ENCODE results near the gene WWOX.
A peak's percentile ranks its signal among the peaks of the same experiment; 100 is the strongest.

Gene WWOX

DNA sequence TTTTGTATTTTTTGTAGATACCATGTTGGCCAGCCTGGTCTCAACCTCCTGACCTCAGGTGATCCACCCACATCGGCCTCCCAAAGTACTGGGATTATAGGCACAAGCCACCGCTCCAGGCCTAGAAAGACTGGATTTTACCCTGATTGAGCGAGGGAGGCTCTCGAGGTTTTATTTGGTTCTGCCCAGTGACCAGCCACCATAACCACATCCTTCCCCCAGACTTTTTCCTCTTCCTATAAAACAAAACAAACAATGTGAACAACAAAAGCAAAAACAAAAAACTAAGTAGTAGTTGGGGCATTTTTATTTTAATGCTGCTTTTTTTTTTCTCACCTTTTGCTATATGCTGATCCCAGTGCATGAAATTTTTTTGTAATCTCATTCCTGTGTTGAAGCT is 991.5 kb downstream of the WWOX start:
- DNase-seq (ENCODE audit: low spot score): no peak
- peaks cover 49% of the 10 kb centered on the region for H3K4me1 Mint-ChIP-seq (ENCODE audit: low read depth)
- H3K36me3 Mint-ChIP-seq (ENCODE audit: low read depth): peaks cover 4% of the 10 kb centered on the region
- H3K27me3 Mint-ChIP-seq (ENCODE audit: low read depth): peaks cover 5% of the 10 kb centered on the region
- H3K4me3 Mint-ChIP-seq: peak overlapping the region; percentile 62
- peaks cover 4% of the 10 kb centered on the region for H3K9me3 Mint-ChIP-seq
- no peak overlapping the region for H3K27ac Mint-ChIP-seq

DNA sequence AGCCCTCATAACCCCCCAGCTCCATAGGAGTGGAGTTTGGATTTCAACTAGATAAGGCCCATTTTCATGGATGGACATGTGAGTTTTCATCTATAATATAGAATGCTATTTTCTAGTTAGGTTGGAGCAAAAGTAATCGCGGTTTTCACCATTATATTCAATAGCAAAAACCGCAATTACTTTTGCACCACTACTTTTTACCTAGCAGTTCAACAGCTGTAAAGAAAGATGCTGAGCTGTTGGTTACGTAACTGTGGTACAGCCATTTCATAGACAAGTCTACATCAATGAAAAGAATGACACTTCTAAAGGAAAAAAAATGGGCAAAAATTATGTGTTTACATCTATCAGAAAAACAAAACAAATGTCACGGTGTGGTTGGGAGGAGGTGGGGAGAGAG is 993.4 kb downstream of the WWOX start:
- H3K36me3 Mint-ChIP-seq (ENCODE audit: low read depth): peaks cover 6% of the 10 kb centered on the region
- H3K9me3 Mint-ChIP-seq: peaks cover 4% of the 10 kb centered on the region
- peak overlapping the region; percentile 20 for H3K27ac Mint-ChIP-seq
- DNase-seq (ENCODE audit: low spot score): no peak
- H3K4me3 Mint-ChIP-seq: peak overlapping the region; percentile 63
- H3K27me3 Mint-ChIP-seq (ENCODE audit: low read depth): peaks cover 10% of the 10 kb centered on the region
- peaks cover 55% of the 10 kb centered on the region for H3K4me1 Mint-ChIP-seq (ENCODE audit: low read depth)

DNA sequence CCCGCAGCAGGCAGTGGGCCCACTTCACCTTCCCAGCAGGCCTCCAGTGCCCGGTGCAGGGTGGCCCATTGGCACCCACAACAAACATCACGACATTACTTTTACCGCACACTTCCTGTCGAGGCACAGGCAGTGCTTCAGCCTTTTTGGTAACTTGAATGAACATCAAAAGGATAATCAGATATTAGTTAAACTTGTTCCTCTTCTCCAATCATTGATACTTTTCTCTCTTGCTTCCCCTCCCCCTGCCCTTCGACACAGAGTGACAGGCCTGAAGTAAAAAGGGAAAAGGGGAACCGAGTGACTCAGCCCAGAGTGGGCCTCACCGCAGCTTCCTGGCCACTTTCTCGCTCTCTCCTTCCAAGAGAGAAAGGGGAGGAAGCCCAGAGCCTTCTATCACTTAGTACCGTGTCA is 994.1 kb downstream of the WWOX start:
- DNase-seq (ENCODE audit: low spot score): peak; percentile 53
- H3K36me3 Mint-ChIP-seq (ENCODE audit: low read depth): peaks cover 6% of the 10 kb centered on the region
- H3K27me3 Mint-ChIP-seq (ENCODE audit: low read depth): peaks cover 8% of the 10 kb centered on the region
- peak overlapping the region; percentile 9 for H3K27ac Mint-ChIP-seq
- H3K4me3 Mint-ChIP-seq: peak overlapping the region; percentile 44
- H3K9me3 Mint-ChIP-seq: peaks cover 4% of the 10 kb centered on the region
- H3K4me1 Mint-ChIP-seq (ENCODE audit: low read depth): peaks cover 52% of the 10 kb centered on the region

- peaks cover 29% of the 10 kb centered on the region for H3K4me1 Mint-ChIP-seq (ENCODE audit: low read depth)
- H3K36me3 Mint-ChIP-seq (ENCODE audit: low read depth): peaks cover 2% of the 10 kb centered on the region
- no peak for DNase-seq (ENCODE audit: low spot score)
- peaks cover 8% of the 10 kb centered on the region for H3K27me3 Mint-ChIP-seq (ENCODE audit: low read depth)
- no peak overlapping the region for H3K27ac Mint-ChIP-seq
- no peak overlapping the region for H3K4me3 Mint-ChIP-seq
- no peaks in the 10 kb centered on the region for H3K9me3 Mint-ChIP-seq
Measured at GRCh38 chr16:79096246-79096645, 996.8 kb downstream of the WWOX start.

GRCh38 chr16:79097166-79097565 is 997.7 kb downstream of the WWOX start:
- no peak overlapping the region for H3K4me3 Mint-ChIP-seq
- no peak overlapping the region for H3K27ac Mint-ChIP-seq
- H3K4me1 Mint-ChIP-seq (ENCODE audit: low read depth): peaks cover 28% of the 10 kb centered on the region
- peaks cover 2% of the 10 kb centered on the region for H3K36me3 Mint-ChIP-seq (ENCODE audit: low read depth)
- H3K27me3 Mint-ChIP-seq (ENCODE audit: low read depth): peaks cover 8% of the 10 kb centered on the region
- DNase-seq (ENCODE audit: low spot score): no peak
- no peaks in the 10 kb centered on the region for H3K9me3 Mint-ChIP-seq

DNA sequence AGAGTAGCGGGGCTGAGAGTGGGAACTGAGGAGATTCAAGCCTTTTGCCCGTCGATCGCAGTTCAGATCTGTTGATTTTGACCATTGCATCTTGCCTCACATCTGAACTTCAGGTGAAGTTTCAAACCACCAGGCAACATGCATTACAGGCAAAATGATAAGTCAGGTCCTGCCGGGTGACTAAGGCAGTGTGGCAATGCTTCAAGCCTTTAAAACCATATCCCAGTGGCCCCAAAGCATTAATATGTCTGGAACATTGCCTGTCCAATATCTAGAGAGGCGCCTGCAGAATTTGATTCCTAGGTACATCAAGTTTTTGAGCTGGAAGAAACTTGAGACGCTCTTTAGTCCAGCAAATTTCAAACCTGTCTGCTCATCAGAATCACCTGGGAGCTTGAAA is 998.3 kb downstream of the WWOX start:
- no peak for DNase-seq (ENCODE audit: low spot score)
- peaks cover 26% of the 10 kb centered on the region for H3K4me1 Mint-ChIP-seq (ENCODE audit: low read depth)
- H3K27ac Mint-ChIP-seq: no peak overlapping the region
- no peak overlapping the region for H3K4me3 Mint-ChIP-seq
- peaks cover 8% of the 10 kb centered on the region for H3K27me3 Mint-ChIP-seq (ENCODE audit: low read depth)
- peaks cover 2% of the 10 kb centered on the region for H3K36me3 Mint-ChIP-seq (ENCODE audit: low read depth)
- no peaks in the 10 kb centered on the region for H3K9me3 Mint-ChIP-seq

DNA sequence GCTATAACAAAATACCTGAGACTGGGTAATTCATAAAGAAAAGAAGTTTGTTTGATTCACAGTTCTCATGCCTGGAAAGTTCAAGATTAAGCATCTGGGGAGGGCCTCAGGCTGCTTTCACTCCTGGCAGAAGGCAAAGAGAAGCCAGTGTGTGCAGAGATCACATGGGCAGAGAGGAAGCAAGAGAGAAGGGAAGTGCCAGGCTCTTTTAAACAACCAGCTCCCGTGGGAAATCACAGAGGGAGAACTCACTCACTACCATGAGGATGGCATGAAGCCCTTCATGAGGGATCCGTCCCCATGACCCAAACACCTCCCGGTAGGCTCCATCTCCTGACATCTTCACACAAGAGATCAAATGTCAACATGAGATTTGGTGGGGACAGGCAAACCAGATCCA is 999.5 kb downstream of the WWOX start:
- Mint-ChIP-seq H3K4me3 (no peak overlapping the region), H3K9me3 (no peaks in the 10 kb centered on the region), H3K4me1 (ENCODE audit: low read depth) (peaks cover 17% of the 10 kb centered on the region), H3K36me3 (ENCODE audit: low read depth) (peaks cover 2% of the 10 kb centered on the region), H3K27me3 (ENCODE audit: low read depth) (peaks cover 13% of the 10 kb centered on the region), H3K27ac (no peak overlapping the region)
- DNase-seq (ENCODE audit: low spot score): no peak

- Mint-ChIP-seq H3K27ac (no peak overlapping the region), H3K4me1 (ENCODE audit: low read depth) (peaks cover 14% of the 10 kb centered on the region), H3K36me3 (ENCODE audit: low read depth) (peaks cover 2% of the 10 kb centered on the region), H3K4me3 (no peak overlapping the region), H3K9me3 (no peaks in the 10 kb centered on the region), H3K27me3 (ENCODE audit: low read depth) (peaks cover 16% of the 10 kb centered on the region)
- no peak for DNase-seq (ENCODE audit: low spot score)
Measured at GRCh38 chr16:79099716-79100115, 1000.3 kb downstream of the WWOX start.

- no peaks in the 10 kb centered on the region for H3K9me3 Mint-ChIP-seq
- no peak for DNase-seq (ENCODE audit: low spot score)
- H3K36me3 Mint-ChIP-seq (ENCODE audit: low read depth): peaks cover 2% of the 10 kb centered on the region
- H3K4me3 Mint-ChIP-seq: no peak overlapping the region
- peaks cover 14% of the 10 kb centered on the region for H3K4me1 Mint-ChIP-seq (ENCODE audit: low read depth)
- peaks cover 16% of the 10 kb centered on the region for H3K27me3 Mint-ChIP-seq (ENCODE audit: low read depth)
- no peak overlapping the region for H3K27ac Mint-ChIP-seq
Measured at GRCh38 chr16:79100447-79100846, 1001.0 kb downstream of the WWOX start.

DNA sequence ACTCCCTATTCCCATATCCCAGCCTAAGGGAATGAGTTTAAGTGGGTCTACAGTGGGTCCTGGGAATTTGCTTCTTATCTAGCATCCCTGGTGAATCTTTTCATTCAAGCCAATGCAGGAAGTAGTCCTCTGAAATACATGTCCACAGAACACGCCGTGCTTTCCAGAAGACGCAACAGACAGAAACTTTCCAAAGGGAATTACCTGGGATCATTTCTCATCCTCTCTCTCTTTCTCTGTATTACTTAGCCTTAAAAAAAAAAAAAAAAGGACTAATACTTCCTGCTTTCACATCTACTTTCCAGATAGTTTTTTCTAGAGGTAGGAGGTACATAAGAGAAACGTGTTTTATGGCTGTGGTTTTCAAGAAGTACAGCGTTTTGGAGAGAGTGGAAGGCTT is 1002.0 kb downstream of the WWOX start:
- H3K36me3 Mint-ChIP-seq (ENCODE audit: low read depth): peaks cover under 1% of the 10 kb centered on the region
- peaks cover 12% of the 10 kb centered on the region for H3K27me3 Mint-ChIP-seq (ENCODE audit: low read depth)
- no peaks in the 10 kb centered on the region for H3K9me3 Mint-ChIP-seq
- no peak for DNase-seq (ENCODE audit: low spot score)
- peaks cover 10% of the 10 kb centered on the region for H3K4me1 Mint-ChIP-seq (ENCODE audit: low read depth)
- no peak overlapping the region for H3K27ac Mint-ChIP-seq
- H3K4me3 Mint-ChIP-seq: no peak overlapping the region

DNA sequence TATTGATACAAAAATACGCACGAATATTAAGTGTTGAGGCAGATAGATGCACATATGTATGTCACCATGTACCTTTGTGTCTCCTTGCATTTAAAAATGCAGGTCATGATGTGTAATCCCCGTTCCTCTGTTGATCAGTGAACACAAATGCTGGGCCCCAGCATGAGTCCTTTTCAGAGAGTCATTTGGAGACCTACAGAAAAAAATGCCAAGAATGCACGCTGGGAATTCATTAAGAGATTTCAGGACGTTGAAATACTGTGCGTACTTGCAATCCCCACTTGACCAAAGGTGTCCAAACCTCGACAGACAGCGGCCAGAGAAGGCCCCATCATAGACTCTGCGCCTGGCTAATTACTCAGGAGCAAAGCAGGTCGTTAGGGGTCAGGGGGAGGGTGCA is 1005.1 kb downstream of the WWOX start:
- no peak overlapping the region for H3K27ac Mint-ChIP-seq
- no peaks in the 10 kb centered on the region for H3K36me3 Mint-ChIP-seq (ENCODE audit: low read depth)
- H3K4me1 Mint-ChIP-seq (ENCODE audit: low read depth): peaks cover 5% of the 10 kb centered on the region
- DNase-seq (ENCODE audit: low spot score): no peak
- no peaks in the 10 kb centered on the region for H3K9me3 Mint-ChIP-seq
- H3K4me3 Mint-ChIP-seq: no peak overlapping the region
- H3K27me3 Mint-ChIP-seq (ENCODE audit: low read depth): peaks cover 8% of the 10 kb centered on the region

DNA sequence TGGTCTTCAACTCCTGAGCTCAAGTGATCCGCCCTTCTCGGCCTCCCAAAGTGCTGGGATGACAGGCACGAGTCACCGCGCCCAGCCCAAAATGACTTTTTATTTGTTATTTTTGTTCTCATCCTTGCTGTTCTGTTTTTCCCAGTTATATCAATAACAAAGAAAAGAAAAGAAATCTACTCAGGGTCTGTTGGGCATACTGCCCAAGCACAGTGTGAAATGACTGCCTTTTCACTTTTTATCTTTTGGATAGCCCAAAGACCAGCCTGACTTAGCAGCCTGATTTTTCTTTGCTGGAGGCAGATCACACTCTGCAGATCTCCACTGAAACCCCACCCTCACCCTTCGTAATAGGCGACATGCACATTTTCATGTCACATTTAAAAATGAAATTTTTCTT is 1007.8 kb downstream of the WWOX start:
- Mint-ChIP-seq H3K4me3 (no peak overlapping the region), H3K36me3 (ENCODE audit: low read depth) (no peaks in the 10 kb centered on the region), H3K4me1 (ENCODE audit: low read depth) (peaks cover under 1% of the 10 kb centered on the region), H3K27me3 (ENCODE audit: low read depth) (peaks cover 11% of the 10 kb centered on the region), H3K9me3 (no peaks in the 10 kb centered on the region), H3K27ac (no peak overlapping the region)
- no peak for DNase-seq (ENCODE audit: low spot score)

DNA sequence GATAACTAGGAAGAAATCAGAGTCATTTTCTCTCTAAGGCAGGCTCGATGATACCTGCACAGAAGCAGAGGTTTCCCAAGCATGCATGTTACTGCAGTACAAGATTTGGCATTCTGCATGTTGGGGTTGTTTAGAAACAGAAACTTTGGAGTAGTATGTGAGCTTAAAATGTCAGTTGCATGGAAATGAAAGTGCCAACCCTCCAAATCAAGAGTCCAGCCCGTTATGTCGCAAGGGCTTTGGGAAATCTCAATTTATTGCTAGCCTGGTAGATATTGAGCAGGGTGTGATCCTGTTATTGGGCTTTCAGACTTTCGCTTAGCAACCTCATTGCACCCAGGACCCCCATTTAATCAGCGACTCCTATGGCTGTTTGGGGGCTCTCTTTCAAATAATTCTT is 1010.3 kb downstream of the WWOX start:
- DNase-seq (ENCODE audit: low spot score): no peak
- no peaks in the 10 kb centered on the region for H3K9me3 Mint-ChIP-seq
- peaks cover 5% of the 10 kb centered on the region for H3K27me3 Mint-ChIP-seq (ENCODE audit: low read depth)
- no peaks in the 10 kb centered on the region for H3K4me1 Mint-ChIP-seq (ENCODE audit: low read depth)
- H3K27ac Mint-ChIP-seq: no peak overlapping the region
- no peaks in the 10 kb centered on the region for H3K36me3 Mint-ChIP-seq (ENCODE audit: low read depth)
- no peak overlapping the region for H3K4me3 Mint-ChIP-seq

DNA sequence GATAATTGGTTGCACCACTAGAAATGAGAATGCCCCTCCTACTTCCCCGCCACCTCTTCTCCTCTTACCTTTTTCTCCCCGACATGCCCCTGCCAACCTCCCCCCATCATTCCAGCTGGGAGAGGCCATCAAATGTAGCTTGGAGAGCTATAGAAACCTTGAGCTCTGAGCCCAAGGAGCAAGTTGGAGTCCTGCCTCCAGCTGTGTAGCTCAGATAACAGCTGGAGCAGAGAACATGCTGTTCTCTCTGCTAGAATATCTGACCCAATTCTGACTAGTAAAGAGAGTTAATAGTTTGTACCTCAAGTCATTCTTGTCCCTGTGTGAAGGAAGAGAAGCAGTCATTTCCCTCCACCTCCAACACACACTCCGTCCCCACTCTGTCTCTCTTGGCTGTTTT is 1010.8 kb downstream of the WWOX start:
- Mint-ChIP-seq H3K27ac (no peak overlapping the region), H3K9me3 (no peaks in the 10 kb centered on the region), H3K4me3 (no peak overlapping the region), H3K4me1 (ENCODE audit: low read depth) (no peaks in the 10 kb centered on the region), H3K27me3 (ENCODE audit: low read depth) (peaks cover 5% of the 10 kb centered on the region), H3K36me3 (ENCODE audit: low read depth) (no peaks in the 10 kb centered on the region)
- DNase-seq (ENCODE audit: low spot score): no peak

DNA sequence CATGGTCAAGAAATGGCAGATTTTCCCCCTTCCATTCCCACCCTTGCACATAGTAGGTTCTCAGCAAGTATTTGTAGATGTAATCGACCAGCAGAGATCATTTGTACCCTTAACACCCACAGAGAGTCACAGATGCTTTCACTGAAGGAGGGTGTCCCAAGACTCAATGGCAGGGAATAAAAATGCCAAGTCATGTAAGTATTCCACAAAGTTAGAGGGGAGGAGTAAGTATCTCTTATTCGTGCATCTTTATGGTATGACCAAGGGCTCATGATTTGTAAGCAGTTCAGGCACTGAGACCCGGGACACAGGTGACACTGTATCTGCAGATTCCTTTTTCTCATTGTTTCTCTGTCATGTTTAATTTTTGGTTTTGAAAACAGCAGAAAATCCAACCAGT is 1011.5 kb downstream of the WWOX start:
- H3K4me3 Mint-ChIP-seq: no peak overlapping the region
- H3K27me3 Mint-ChIP-seq (ENCODE audit: low read depth): peaks cover 5% of the 10 kb centered on the region
- H3K9me3 Mint-ChIP-seq: no peaks in the 10 kb centered on the region
- no peak for DNase-seq (ENCODE audit: low spot score)
- no peaks in the 10 kb centered on the region for H3K36me3 Mint-ChIP-seq (ENCODE audit: low read depth)
- no peaks in the 10 kb centered on the region for H3K4me1 Mint-ChIP-seq (ENCODE audit: low read depth)
- H3K27ac Mint-ChIP-seq: no peak overlapping the region
